ENCODE data around the gene CHAF1A. TPM values are rescaled to one million over a fixed set of nuclear protein-coding genes. Genes with fewer than 3 reads are reported as not detected.

Gene CHAF1A
- total and polyA plus RNA-seq, 2 experiments from 2014 or later = 113 to 125 TPM

- no peak for TF ChIP-seq ZNF462 (CRISPR knock-in tag; IDR thresholded peaks at IDR 0.05)
These were observed 22.1 kb upstream of the CHAF1A start (continued) for GRCh38 chr19:4380254-4380727.

- Histone ChIP-seq H3K36me3 (ENCODE audit: insufficient read depth) (no peaks in the 10 kb centered on the region), H3F3A (replicated peaks; ENCODE audit: low read depth) (peaks cover 4% of the 10 kb centered on the region; the same call in 1 of the 2 replicates), H3K4me2 (no peak overlapping the region), H4K20me1 (replicated peaks; ENCODE audit: insufficient read depth) (peaks cover 42% of the 10 kb centered on the region), H3K79me2 (replicated peaks; ENCODE audit: insufficient read depth) (peaks cover 90% of the 10 kb centered on the region), H3K4me1 (ENCODE audit: insufficient read depth) (peaks cover 9% of the 10 kb centered on the region), H3K27ac (ENCODE audit: low read depth) (no peak overlapping the region), H3K9me2 (ENCODE audit: insufficient read depth) (no peaks in the 10 kb centered on the region), H2AFZ (no peak overlapping the region), H3K4me3 (no peak overlapping the region), H3K27me3 (ENCODE audit: insufficient read depth) (no peaks in the 10 kb centered on the region)
- peaks cover 31% of the 10 kb centered on the region for H3K4me1 Mint-ChIP-seq
- H3K9me3 Mint-ChIP-seq = no peaks in the 10 kb centered on the region
- H3K36me3 Mint-ChIP-seq (ENCODE audit: low read depth) = peaks cover 20% of the 10 kb centered on the region; the same call in 2 of the 3 replicates
- no peak overlapping the region for H3K4me3 Mint-ChIP-seq
- no peak for DNase-seq (ENCODE audit: low spot score)
- peaks cover 17% of the 10 kb centered on the region for H3K27me3 Mint-ChIP-seq (ENCODE audit: insufficient read depth, low read depth, poor library complexity)
- no peak overlapping the region for H3K27ac Mint-ChIP-seq
- ATAC-seq = no peak
- TF ChIP-seq STAT1 (IDR thresholded peaks at IDR 0.05; ENCODE audit: unreplicated experiment) (no peak), CTCF (conservative IDR thresholded peaks at IDR 0.05; ENCODE audit: low read depth in 2 of 2) (no peak), POLR2AphosphoS5 (IDR thresholded peaks at IDR 0.05; ENCODE audit: low read depth) (no peak), EZH2phosphoT487 (IDR thresholded peaks at IDR 0.05; ENCODE audit: unreplicated experiment) (no peak), NANOG (IDR thresholded peaks at IDR 0.05; ENCODE audit: borderline replicate concordance) (no peak), CREB1 (CRISPR knock-in tag; IDR thresholded peaks at IDR 0.05; ENCODE audit: low read depth) (no peak), ZNF114 (CRISPR knock-in tag; IDR thresholded peaks at IDR 0.05) (no peak), JUNB (IDR thresholded peaks at IDR 0.05; ENCODE audit: unreplicated experiment) (no peak), ZNF331 (CRISPR knock-in tag; IDR thresholded peaks at IDR 0.05; ENCODE audit: low read depth) (no peak)
These were observed 17.0 kb upstream of the CHAF1A start for GRCh38 chr19:4385291-4386040.

Data from GM23338 (cell line).